GM12878 (cell line): ENCODE results near the gene ANXA9. TPM values are rescaled to one million over a fixed set of nuclear protein-coding genes. Genes with fewer than 3 reads are reported as not detected.

Source experiments
- FOS ChIP-seq: IDR thresholded peaks from 3 replicates; pipeline ENCODE4 v1.6.1; 2011; ENCODE audit warnings: borderline replicate concordance; ENCODE audit not compliant: insufficient read length; ENCODE audit errors: extremely low read depth
- HDAC6 ChIP-seq: fragments of 200-600 bp; sonication (generic); IDR thresholded peaks from one replicate; pipeline ENCODE4 v1.8.0; 2017; ENCODE audit warnings: antibody characterized with exemption; ENCODE audit not compliant: unreplicated experiment
- IRF4 ChIP-seq: IDR thresholded peaks from 2 replicates; pipeline ENCODE4 v1.6.1; 2011; ENCODE audit warnings: low read depth, low read length
- PML ChIP-seq: IDR thresholded peaks from 2 replicates; pipeline ENCODE4 v1.6.1; 2012; ENCODE audit warnings: low read length, inconsistent platforms
- POLR2AphosphoS2 ChIP-seq: IDR thresholded peaks from 2 replicates; pipeline ENCODE4 v1.6.1; 2011; ENCODE audit warnings: low read depth, mild to moderate bottlenecking, low read length, improper control_type of control experiment, moderate library complexity
- RCOR1 ChIP-seq: conservative IDR thresholded peaks from 2 replicates; pipeline ENCODE4 v1.6.1; 2012; ENCODE audit warnings: low read depth, low read length, improper control_type of control experiment
- RFX5 ChIP-seq: IDR thresholded peaks from 2 replicates; pipeline ENCODE4 v1.6.1; 2011; ENCODE audit warnings: low read depth, low read length, improper control_type of control experiment
- SIN3A ChIP-seq: IDR thresholded peaks from 2 replicates; pipeline ENCODE4 v1.6.1; 2012; ENCODE audit warnings: low read depth, low read length, improper control_type of control experiment
- STAT3 ChIP-seq: IDR thresholded peaks from 2 replicates; pipeline ENCODE4 v1.6.1; 2011; ENCODE audit warnings: low read depth, low read length, improper control_type of control experiment
- SUZ12 ChIP-seq: fragments of 200-600 bp; sonication (generic); IDR thresholded peaks from one replicate; pipeline ENCODE4 v1.6.1; 2018; ENCODE audit warnings: antibody characterized with exemption, mild to moderate bottlenecking; ENCODE audit not compliant: unreplicated experiment
- TCF12 ChIP-seq: IDR thresholded peaks from 2 replicates; pipeline ENCODE4 v1.6.1; 2011; ENCODE audit warnings: low read depth, mild to moderate bottlenecking, low read length
- TCF7 ChIP-seq: IDR thresholded peaks from 2 replicates; pipeline ENCODE4 v1.6.1; 2014; ENCODE audit warnings: antibody characterized with exemption, borderline replicate concordance
- USF1 ChIP-seq: IDR thresholded peaks from 2 replicates; pipeline ENCODE4 v1.6.1; 2011; ENCODE audit warnings: borderline replicate concordance, low read depth, mild to moderate bottlenecking, moderate library complexity, mixed read lengths, low read length; ENCODE audit not compliant: insufficient read depth; ENCODE audit errors: extremely low read length
- USF2 ChIP-seq: IDR thresholded peaks from 2 replicates; pipeline ENCODE4 v1.6.1; 2011; ENCODE audit warnings: low read depth, low read length, improper control_type of control experiment, borderline replicate concordance
- WRNIP1 ChIP-seq: IDR thresholded peaks from 2 replicates; pipeline ENCODE4 v1.6.1; 2011; ENCODE audit warnings: low read depth, low read length, improper control_type of control experiment, borderline replicate concordance
- ZNF217 ChIP-seq: fragments of 450-650 bp; IDR thresholded peaks from 2 replicates; pipeline ENCODE4 v1.6.1; 2017; ENCODE audit warnings: antibody characterized with exemption, mild to moderate bottlenecking
- ZNF622 ChIP-seq: fragments of 450-650 bp; IDR thresholded peaks from 2 replicates; pipeline ENCODE4 v1.6.1; 2017; ENCODE audit warnings: mild to moderate bottlenecking, inconsistent platforms
- polyA plus RNA-seq, 11 experiments: library from polyadenylated mRNA; depleted of rRNA in 4 of 11; unstranded in 6 of 11; stranded (reverse) in 5 of 11; fragments of >200 nt; fragmentation: Nextera tagmentation in 4 of 11; fragmentation: Illumina TruSeq in 1 of 11; extraction: Ambion mirVana in 4 of 11; extraction: Trizol in 1 of 11; gene quantifications; 1 replicate in 1 of 11; 2 replicates in 10 of 11; pipeline versions ENCODE4 v1.2.1 to v1.2.3, GENCODE V29; 2011 to 2016; ENCODE audit warnings: inconsistent platforms in 2 of 11, missing spikeins in 2 of 11, low read depth in 1 of 11
- total RNA-seq, 4 experiments: library from RNA; depleted of rRNA in 3 of 4; stranded (reverse); fragments of >200 nt in 3 of 4; fragmentation: Illumina TruSeq in 1 of 4; extraction: Trizol in 1 of 4; gene quantifications; 2 replicates each; pipeline versions ENCODE4 v1.2.1 to v1.2.3, GENCODE V29; 2013 to 2021
- TF ChIP-seq, protein P1 (sequence below): fragments of 450-650 bp; IDR thresholded peaks from 2 replicates; pipeline ENCODE4 v1.6.1; 2017; ENCODE audit warnings: antibody characterized with exemption, mild to moderate bottlenecking, moderate library complexity
- TF ChIP-seq, protein P2 (sequence below): IDR thresholded peaks from 2 replicates; pipeline ENCODE4 v1.6.1; 2012; ENCODE audit warnings: mild to moderate bottlenecking, low read depth, low read length
- TF ChIP-seq, protein P3 (sequence below): IDR thresholded peaks from 2 replicates; pipeline ENCODE4 v1.6.1; 2012; ENCODE audit warnings: low read length, inconsistent platforms

Gene ANXA9
- total and polyA plus RNA-seq, 10 of the 15 experiments (the other 5 are each of a cell fraction or from before 2014, with no cell fraction given) = 0.04 to 0.43 (median 0.18) TPM; not detected in 4

- TF ChIP-seq, protein P1, sequence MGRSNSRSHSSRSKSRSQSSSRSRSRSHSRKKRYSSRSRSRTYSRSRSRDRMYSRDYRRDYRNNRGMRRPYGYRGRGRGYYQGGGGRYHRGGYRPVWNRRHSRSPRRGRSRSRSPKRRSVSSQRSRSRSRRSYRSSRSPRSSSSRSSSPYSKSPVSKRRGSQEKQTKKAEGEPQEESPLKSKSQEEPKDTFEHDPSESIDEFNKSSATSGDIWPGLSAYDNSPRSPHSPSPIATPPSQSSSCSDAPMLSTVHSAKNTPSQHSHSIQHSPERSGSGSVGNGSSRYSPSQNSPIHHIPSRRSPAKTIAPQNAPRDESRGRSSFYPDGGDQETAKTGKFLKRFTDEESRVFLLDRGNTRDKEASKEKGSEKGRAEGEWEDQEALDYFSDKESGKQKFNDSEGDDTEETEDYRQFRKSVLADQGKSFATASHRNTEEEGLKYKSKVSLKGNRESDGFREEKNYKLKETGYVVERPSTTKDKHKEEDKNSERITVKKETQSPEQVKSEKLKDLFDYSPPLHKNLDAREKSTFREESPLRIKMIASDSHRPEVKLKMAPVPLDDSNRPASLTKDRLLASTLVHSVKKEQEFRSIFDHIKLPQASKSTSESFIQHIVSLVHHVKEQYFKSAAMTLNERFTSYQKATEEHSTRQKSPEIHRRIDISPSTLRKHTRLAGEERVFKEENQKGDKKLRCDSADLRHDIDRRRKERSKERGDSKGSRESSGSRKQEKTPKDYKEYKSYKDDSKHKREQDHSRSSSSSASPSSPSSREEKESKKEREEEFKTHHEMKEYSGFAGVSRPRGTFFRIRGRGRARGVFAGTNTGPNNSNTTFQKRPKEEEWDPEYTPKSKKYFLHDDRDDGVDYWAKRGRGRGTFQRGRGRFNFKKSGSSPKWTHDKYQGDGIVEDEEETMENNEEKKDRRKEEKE = no peak
- TF ChIP-seq TCF12 = no peak
- TF ChIP-seq USF1 = no peak
- TF ChIP-seq RCOR1 = no peak
- TF ChIP-seq PML = no peak
- TF ChIP-seq ZNF217 = no peak
- TF ChIP-seq POLR2AphosphoS2 = no peak
- TF ChIP-seq SIN3A = no peak
- TF ChIP-seq SUZ12 = no peak
- TF ChIP-seq ZNF622 = no peak
- no peak for TF ChIP-seq RFX5
- TF ChIP-seq, protein P2, sequence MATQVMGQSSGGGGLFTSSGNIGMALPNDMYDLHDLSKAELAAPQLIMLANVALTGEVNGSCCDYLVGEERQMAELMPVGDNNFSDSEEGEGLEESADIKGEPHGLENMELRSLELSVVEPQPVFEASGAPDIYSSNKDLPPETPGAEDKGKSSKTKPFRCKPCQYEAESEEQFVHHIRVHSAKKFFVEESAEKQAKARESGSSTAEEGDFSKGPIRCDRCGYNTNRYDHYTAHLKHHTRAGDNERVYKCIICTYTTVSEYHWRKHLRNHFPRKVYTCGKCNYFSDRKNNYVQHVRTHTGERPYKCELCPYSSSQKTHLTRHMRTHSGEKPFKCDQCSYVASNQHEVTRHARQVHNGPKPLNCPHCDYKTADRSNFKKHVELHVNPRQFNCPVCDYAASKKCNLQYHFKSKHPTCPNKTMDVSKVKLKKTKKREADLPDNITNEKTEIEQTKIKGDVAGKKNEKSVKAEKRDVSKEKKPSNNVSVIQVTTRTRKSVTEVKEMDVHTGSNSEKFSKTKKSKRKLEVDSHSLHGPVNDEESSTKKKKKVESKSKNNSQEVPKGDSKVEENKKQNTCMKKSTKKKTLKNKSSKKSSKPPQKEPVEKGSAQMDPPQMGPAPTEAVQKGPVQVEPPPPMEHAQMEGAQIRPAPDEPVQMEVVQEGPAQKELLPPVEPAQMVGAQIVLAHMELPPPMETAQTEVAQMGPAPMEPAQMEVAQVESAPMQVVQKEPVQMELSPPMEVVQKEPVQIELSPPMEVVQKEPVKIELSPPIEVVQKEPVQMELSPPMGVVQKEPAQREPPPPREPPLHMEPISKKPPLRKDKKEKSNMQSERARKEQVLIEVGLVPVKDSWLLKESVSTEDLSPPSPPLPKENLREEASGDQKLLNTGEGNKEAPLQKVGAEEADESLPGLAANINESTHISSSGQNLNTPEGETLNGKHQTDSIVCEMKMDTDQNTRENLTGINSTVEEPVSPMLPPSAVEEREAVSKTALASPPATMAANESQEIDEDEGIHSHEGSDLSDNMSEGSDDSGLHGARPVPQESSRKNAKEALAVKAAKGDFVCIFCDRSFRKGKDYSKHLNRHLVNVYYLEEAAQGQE = no peak
- no peak for TF ChIP-seq IRF4
- no peak for TF ChIP-seq STAT3
- TF ChIP-seq HDAC6 = no peak
- peak; percentile 21; the same call in 1 of the 2 replicates for TF ChIP-seq TCF7
- TF ChIP-seq USF2 = no peak
- TF ChIP-seq FOS = no peak
- TF ChIP-seq, protein P3, sequence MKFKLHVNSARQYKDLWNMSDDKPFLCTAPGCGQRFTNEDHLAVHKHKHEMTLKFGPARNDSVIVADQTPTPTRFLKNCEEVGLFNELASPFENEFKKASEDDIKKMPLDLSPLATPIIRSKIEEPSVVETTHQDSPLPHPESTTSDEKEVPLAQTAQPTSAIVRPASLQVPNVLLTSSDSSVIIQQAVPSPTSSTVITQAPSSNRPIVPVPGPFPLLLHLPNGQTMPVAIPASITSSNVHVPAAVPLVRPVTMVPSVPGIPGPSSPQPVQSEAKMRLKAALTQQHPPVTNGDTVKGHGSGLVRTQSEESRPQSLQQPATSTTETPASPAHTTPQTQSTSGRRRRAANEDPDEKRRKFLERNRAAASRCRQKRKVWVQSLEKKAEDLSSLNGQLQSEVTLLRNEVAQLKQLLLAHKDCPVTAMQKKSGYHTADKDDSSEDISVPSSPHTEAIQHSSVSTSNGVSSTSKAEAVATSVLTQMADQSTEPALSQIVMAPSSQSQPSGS = no peak
- 0 out of 2 replicates have a peak, but pooled peaks have one; percentile 18 for TF ChIP-seq WRNIP1
Measured at GRCh38 chr1:150979092-150980056, 2.7 kb upstream of the ANXA9 start (continued).
